Skin of body (tissue), 2 donors: ENCODE data around the gene NIM1K. TPM values are rescaled to one million over a fixed set of nuclear protein-coding genes. Genes with fewer than 3 reads are reported as not detected.
"Not testable (repeated sequence)": the region's sequence is repeated elsewhere in the genome, so short reads cannot be mapped to it uniquely, and the experiment has no call there.

Source experiments
- DNase-seq: peaks from one replicate; lab custom pipeline; 2025; lab: John Stamatoyannopoulos, UW
- total RNA-seq: library from RNA; depleted of rRNA; stranded (reverse); fragments of >200 nt; gene quantifications from one replicate; pipeline ENCODE4 v1.2.3, GENCODE V29; 2014

NIM1K gene
- total RNA-seq, 1 donor from 2014 or later: 0.10 TPM

DNA sequence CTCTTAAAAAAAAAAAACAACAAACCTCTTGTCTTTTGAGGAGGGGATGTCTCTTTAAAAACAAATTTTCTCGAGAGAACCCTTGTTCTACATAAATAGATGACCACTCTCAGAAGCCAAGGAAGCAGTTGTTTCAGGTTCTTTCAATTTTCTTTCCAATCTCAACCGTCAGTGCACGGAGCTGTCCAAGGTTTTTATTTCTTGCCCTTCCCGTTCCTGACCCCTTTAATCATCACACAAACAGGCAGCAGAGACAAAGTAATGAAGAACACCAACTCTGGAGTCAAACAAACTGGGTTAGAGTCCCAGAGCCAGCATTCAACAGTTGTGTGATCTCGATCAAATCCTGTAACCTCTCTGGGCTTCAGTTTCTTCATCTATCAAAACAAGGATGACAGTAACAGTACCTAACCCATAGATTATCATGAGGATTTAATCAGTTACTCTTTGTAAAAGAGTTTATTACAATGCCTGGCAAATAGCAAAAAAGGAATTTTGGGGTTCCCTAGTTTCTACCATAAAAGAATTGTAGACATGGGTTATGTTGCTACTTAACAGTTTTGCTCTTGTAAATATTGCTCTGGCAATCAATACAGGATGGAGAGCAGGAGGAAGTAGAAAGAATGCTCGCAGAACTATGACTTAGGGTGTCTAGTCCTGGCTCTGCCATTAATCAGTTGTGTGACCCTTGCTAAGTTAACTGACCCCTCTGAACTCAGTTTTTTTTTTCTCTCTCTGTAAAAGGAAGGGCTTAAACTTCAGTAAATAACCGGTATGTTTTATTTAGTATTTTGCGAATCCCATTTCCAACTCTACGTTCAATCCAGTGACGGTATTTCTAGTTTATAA lies 1.0 kb upstream of the NIM1K start:
- no peak for DNase-seq

DNA sequence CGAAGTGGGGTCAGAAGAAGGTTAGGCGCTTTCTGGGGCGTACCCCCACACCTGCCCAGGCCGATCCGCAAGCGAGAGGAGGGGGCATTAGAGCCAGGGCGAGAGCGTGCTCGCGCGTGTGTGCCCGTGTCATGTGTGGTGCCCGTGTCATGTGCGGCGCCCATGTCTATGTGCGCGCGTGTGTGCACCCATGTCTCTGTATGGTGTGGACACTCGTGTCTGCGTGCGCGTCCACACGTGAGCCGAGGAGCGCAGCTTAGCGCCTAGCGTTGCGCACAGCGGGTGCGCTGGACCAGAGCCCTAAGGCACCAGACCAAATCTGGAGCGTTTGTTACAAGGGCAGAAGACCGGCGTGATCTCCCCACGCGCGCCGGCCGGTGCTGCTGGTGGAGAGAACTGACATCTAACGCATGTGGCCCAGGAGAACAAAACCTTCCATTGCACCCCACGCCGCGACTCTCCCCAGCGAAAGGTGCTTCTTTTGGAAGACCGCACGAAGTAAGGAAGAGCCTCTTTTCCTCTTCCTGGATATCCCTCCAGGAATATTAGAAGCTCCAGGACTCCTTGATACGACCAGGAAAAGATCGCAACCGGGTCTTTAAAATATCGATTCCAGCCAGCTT lies 644 bp downstream of the NIM1K start:
- DNase-seq: no peak

DNA sequence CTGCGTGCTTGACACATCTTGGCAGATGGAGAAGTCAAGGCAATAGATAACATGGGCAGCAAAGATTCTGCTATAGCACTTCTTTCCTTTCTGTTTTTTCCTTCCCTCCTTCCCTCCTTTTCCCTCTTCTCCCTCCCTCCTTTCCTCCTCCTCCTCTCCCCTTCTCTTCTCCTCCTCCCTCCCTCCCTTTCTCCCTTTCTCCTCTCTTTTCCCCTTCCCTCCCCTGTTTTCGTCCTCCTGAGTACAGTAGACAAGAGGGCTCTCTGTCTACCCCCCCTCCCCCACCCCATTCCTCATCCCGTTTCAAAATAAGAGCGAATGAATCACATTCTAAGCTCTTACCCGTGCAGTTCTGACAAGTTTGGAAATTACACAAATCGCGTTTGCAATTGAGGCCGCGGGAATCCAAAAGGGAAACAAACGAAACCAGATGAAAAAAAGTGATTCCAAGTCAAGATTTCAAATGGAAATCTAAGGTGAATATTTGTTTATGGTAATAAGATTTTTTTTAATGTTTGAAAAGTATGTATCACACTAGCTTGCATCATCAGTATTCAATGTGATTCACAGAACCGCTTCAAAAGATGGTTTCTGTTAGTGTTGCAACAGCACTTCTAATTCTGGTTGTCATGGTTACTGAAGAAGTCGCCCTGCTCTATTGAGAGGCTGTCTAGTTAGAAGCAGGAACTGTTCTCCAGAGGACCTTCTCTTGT lies 1.3 kb downstream of the NIM1K start:
- DNase-seq: peak; percentile 76

DNA sequence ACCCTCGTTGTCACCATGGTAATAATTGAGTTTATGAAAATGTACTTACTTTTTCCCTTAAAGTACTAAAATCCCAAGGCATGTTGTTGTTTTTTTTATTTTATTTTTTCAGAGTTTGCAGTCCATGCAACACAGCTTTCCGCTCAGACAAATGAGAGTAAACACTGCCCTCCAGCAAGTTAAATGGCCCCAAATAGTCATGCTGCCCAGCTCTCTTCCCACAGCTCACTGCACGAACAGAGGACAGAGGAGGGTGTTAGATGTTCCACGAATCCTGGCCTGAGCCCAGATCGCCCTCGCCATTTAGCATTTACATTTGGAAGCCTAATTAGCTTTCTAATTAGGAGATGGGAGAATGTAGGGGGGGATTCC lies 1.9 kb downstream of the NIM1K start:
- no peak for DNase-seq

DNA sequence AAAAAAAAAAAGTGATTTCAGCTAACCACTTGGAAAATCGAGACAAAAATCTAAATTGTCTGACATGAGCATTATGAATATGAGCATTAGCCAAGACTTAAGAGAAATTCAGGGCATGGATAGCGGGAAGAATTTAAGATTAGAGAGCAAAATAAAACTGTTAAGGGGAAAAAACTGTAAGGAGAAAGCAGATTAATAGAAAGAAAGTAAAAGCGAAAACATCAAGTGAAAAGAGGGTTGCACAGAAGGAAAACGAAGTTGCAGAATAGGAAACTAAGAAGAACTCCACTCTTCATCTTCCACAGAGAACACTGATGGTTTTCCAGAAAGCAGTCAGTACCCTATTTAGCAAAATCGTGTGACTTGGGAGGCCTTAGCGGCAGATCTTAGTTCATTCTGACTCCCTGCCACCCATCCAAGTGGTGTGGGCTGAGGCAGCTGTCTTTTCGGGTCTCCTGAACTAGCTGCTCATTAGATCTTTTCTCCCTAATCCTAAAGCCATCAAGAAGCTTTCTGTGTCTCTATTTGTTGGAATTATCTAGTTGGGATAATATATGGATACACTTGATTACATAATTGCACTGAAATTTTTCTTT lies 3.7 kb downstream of the NIM1K start:
- DNase-seq: no peak

DNA sequence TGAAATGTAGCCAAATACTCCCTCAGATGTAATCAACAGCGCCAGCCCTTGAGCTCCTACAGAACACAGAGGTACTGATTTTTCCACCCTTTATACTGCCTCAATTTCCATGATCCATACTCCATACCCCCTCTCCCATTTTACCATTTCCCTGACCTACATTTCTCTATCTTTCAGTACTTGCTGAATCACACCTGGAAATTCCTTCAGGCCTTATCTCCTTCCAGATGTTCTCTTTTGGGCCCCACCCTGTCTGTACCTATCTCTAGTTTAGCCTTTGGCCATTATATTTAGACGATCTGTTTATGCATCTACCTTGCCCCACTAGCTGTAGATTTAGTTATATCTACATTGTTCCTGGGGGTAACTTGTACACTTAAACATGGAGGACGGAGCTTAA lies 5.5 kb downstream of the NIM1K start:
- DNase-seq: no peak

DNA sequence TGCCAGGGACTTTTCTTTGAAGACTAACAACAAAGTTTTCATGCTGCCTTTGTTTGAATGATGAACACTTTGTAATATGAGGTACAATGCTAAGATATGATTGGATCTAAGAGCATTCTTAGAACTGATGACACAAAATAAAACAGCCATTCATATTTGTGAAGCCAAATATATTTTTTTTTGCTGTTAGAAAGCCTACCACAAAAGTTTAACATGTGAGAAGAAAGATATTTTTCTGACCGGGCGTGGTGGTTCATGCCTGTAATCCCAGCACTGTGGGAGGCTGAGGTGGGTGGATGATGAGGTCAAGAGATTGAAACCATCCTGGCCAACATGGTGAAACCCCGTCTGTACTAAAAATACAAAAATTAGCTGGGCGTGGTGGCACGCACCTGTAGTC lies 9.4 kb downstream of the NIM1K start:
- not testable (repeated sequence) for DNase-seq

DNA sequence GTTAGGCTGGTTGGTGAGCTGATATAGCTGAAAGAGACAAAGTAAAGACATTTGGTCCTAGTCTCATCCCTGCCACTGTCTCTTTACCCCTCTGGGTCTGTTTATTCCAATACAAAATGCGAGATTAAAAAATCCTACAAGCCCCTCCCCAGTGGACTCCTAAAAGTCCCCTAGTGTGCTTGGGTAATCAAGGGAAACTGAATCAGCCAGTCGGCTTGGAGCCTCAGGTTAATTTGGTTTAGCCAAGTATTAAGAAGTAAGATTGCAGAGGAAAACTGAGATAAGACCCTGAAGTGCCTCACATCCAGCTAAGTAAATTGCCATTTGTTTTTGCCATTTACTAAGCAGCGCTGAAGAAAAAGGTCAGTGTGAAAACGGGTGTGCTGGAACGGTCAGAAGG lies 10.4 kb downstream of the NIM1K start:
- DNase-seq: no peak

DNA sequence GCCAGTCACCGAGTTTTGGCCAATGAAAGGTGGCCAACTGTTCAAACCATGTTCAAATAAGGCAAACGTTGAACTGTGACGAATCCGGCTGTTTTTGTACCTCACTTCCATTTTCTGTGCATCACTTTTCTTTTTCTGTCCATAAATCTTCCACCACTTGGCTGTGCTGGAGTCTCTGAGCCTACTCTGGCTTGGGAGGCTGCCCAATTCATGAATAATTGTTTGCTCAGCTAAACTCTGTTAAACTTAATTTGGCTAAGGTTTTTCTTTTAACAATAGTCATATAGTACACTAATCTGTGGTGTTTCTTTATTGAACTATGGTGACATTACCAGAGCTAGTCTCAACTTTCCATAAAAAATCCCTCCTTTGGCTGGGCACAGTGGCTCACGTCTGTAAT lies 11.3 kb downstream of the NIM1K start:
- no peak for DNase-seq

DNA sequence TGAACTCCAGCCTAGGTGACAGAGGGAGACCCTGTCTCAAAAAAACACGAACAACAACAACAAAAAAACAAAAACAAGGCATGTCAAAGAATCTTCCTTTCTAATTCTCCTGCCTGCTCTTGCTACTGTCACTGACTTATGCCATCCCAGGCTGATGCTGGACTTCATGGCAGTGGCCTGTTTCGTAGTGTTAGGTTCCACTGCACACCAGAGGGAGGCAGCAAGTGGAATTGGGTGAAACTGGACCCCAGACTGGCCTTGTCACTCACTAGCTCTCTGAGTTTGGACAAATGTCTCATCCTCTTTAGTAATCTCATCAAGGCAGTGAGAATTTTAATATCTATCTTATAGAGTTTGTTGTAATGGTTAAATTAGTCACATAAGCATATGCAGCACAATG lies 12.9 kb downstream of the NIM1K start:
- no peak for DNase-seq

DNA sequence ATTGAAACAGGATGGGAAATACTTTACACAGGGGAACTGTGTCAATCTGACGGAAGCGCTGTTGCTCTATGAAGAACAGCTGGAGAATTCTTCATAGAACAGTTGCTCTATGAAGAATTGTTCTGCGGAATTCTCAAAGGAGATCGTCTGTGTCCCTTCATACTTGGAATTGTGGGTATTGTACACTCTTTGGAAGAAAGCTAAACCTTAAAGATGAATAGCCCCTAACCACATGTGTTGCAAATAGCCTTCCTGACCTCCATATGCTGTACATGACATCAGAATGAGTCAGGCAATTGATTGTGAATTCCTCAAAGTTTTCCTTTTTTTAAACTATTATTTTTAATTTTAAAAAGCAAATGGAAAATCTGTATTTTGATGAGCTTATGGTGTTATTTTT lies 15.6 kb downstream of the NIM1K start:
- no peak for DNase-seq

DNA sequence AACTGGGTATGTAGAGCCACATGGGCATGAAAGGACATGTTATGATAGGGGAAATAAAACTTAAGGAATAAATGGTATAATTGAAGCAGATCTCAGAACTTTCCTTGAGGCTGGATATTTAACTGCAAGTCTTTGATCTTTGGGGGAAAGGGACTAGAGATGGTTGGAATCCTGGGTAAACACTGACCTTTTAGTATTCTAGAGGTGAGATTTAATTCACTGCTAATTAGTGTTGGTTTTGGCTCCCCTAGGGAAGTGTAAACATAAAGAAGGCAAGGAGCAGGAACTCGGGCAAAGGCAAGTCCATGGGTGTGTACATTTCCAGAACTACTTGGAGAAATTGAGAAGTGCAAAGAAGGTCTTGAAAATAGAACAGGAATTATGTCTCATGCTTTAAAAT lies 16.6 kb downstream of the NIM1K start:
- DNase-seq: no peak

DNA sequence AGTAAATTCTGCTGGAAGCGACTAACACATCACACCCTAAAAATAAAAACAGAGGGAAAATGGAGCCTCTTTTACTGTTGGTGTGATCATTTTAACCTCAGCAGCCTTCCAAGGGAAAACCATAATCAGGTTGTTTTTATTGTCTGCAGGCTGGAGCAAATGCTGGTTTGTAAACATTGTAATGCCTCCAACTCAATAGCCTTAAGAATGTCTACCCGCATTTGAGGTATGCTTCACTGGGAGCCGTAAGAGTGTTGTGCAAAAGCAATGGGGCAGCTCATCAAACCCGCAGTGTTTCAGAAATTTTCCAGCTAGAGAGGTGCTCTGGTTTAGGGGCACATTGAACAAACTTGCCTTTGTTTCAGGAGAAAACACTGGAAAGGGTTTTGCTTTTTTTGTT lies 17.0 kb downstream of the NIM1K start:
- no peak for DNase-seq

DNA sequence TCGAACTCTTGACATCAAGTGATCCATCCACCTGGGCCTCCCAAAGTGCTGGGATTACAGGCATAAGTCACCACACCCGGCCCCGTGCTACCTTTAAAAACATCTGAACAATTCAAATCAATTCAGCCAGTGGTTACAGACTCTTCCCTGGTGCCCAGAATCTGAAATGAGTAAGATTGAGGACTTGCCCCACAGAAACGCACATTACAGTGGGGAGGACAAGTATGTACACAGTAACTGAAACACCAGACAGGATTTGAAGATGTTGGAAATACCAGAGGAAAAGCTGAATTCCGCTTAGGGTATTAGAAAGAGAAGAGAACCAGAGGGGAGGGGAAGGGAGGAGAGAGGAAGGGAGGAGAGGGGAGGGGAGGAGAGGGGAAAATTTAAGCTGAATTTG lies 17.8 kb downstream of the NIM1K start:
- no peak for DNase-seq

DNA sequence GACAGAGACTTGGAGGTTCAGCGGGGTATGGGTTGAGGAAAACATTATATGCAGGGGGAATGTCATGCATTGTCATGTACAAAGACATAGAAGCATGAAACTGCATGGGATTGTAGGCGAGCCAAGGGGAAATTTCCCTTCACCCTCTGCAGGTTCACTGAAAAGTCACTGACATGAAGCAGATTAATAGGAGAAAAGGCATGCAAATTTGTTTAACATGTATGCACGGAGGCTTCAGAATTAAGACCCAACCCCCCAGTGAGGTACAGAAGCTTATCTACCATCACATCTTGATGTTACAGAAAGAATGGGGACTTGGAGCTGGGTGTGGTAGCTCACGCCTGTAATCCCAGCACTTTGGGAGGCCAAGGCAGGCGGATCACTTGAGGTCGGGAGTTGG lies 18.5 kb downstream of the NIM1K start:
- DNase-seq: no peak

DNA sequence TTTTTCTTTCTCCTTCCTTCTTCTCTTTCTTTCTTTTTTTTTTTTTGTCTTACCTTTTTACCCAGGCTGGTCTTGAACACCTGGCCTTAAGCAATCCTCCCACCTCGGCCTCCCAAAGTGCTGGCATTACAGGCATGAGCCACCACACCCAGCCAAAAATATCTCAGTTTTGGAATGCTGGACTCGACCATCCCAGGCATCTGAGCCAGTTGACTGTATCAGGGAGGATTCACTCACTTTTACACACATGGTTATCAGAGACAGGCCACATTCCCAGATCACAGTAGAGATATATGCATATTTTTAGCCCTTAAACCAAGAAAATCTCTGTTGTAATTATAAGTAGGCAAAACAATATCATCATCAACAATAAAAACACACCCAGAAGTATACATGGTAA lies 21.9 kb downstream of the NIM1K start:
- DNase-seq: no peak

DNA sequence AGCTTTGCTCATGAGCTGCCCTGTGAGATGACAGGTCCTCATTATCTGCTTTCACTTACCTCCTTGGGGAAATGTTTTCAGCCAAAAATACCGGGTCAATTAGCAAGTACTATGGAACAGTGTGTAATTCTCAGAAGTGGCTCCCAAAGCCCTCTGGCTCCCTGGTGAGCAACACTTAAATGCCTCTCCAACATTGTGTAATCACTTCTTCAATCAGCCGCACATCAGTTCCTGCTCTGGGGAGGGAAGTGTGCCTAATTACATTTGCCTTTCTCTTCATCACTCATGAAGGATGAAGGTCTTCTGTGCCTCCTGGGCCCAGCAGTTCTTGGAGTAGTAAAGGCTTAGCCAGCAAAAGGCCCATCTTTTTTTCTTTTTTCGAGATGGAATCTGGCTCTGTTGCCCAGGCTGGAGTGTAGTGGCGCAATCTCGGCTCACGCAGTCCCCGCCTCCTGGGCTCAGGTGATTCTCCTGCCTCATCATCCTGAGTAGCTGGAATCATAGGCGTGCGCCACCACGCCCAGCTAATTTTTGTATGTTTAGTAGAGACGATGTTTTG lies 23.1 kb downstream of the NIM1K start:
- DNase-seq: no peak

DNA sequence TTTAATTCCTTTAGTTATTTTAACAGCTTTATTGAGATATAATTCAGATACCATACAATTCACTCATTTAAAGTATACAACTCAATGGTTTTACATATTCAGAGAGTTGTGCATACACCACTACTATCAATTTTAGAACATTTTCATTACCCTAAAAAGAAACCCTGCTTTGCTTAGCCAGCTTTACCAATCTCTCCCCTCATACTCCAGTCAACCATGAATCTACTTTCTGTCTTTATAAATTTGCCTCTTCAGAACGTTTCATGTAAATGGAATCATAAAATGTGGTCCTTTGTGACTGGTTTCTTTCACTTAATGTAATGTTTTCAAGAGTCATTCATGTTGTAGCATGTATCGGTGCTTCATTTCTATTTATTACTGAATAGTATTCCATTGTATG lies 24.9 kb downstream of the NIM1K start:
- DNase-seq: no peak

DNA sequence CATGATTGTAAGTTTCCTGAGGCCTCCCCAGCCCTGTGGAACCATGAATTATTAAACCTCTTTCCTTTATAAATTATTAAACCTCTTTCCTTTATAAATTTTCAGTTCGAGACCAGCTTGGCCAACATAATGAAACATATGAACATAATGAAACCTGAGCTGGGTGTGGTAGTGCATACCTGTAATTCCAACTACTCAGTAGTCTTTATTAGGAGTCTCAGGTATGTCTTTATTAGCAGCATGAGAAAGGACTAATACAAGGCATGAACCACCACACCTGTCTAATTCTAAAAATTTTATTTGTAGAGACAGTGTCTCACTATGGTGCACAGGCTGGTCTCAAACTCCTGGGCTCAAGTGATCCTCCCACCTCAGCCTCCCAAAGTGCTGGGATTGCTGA lies 27.1 kb downstream of the NIM1K start:
- no peak for DNase-seq

DNA sequence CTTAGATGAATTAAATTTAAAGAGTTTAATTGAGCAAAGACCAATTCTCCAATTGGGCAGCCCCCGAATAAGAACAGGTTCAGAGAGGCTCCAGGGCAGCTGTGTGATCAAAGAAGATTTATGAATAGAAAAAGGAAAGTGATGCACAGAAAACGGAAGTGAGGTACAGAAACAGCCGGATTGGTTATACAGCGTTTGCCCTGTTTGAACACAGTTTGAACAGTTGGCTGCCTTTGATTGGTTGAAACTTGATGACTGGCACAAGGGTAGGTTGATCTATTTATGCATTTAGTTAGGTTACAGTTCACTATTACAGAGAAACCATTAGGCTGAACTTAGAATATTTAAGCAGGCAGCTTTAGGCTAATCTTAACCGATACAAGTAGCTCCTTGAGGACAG lies 29.5 kb downstream of the NIM1K start:
- no peak for DNase-seq

DNA sequence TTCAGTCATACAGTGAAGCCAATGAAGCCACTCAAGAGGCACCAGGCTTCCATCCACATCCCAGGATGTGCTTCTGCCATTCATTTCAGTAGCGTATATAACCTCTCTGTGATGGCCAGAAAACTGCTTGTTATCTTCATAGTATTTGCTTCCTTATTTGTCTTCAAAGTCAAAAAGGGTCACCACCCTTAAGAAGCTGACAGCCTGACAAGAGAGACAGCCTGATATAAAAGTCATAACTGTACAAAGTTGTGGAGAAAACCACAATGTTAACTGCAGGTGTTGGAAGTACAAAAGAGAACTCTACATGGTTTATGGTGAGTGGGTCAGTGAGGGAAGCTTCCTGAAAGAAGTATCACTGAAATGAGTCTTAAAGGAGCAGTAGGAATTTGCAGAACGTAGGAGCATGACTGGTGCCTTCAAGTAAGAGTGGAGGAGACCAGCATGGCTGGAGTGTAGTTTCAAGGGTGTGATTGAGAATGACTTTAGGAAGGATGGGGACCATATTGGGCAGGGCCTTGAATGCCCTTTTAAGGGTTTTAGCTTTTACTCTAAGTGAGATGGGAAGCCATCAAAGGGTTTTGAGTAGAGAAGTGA lies 33.7 kb downstream of the NIM1K start:
- no peak for DNase-seq

DNA sequence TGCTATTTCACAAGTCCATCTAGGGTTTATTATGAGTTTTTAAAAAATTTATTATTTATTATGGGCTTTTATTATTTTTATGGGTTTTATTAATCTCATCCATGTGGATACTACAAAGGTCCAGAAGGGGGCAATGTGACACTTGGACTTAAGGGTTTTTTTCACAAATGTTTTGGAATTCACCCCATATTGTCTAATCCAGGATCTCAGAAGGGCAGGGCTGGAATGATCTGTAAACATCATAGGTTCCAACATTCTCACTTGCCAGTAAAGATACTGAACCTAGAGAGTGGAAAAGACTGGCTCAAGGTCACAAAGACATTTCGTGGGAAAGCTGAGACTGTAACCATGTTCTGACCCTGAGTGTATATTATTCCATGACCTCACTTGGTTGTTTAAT lies 35.6 kb downstream of the NIM1K start:
- DNase-seq: peak; percentile 11
